Tibial artery (tissue), 4 donors: ENCODE results near the gene LRCH1.

Experiments used
- DNase-seq, 2 donors: peaks; one replicate each; pipeline ENCODE4 v3.0.0-alpha.2; 2019
- H3K27ac ChIP-seq, 2 donors: fragments of 200-600 bp; sonication (generic) in 1 of 2; 1 replicate in 1 of 2; 2 replicates in 1 of 2; pipeline ENCODE4 v1.5.1; 2018 to 2019; ENCODE audit warnings: mild to moderate bottlenecking in 1 of 2
- H3K27me3 ChIP-seq, 2 donors: fragments of 200-600 bp; sonication (generic) in 1 of 2; one replicate each; pipeline versions ENCODE4 v1.5.1 to v1.6.0; 2016 to 2019
- H3K36me3 ChIP-seq, 3 donors: fragments of 200-600 bp; sonication (generic) in 2 of 3; one replicate each; pipeline ENCODE4 v1.5.1; 2016 to 2019; ENCODE audit warnings: mild to moderate bottlenecking in 2 of 3
- H3K4me1 ChIP-seq, 4 donors: fragments of 200-600 bp; sonication (generic) in 2 of 4; 1 replicate in 3 of 4; 2 replicates in 1 of 4; pipeline ENCODE4 v1.5.1; 2016 to 2019
- H3K4me3 ChIP-seq, 2 donors: fragments of 200-600 bp; sonication (generic) in 1 of 2; 1 replicate in 1 of 2; 2 replicates in 1 of 2; pipeline ENCODE4 v1.5.1; 2018 to 2019; ENCODE audit warnings: mild to moderate bottlenecking in 2 of 2
- H3K9me3 ChIP-seq, 3 donors: fragments of 200-600 bp; sonication (generic) in 1 of 3; one replicate each; pipeline ENCODE4 v1.5.1; 2016 to 2019
- intact Hi-C: fragments of 100-400 bp; cut with DNase I; formaldehyde crosslinking; loops from one replicate; pipeline ENCODE4 v1.15.0; 2023; ENCODE audit warnings: low total_unique reads
- TF ChIP-seq, protein P1 (sequence below), 2 experiments: fragments of 200-600 bp in 1 of 2; fragments of 450-650 bp in 1 of 2; IDR thresholded peaks; one replicate each; pipeline ENCODE4 v1.5.1; 2017 to 2019; ENCODE audit warnings: antibody characterized with exemption in 2 of 2, mild to moderate bottlenecking in 1 of 2, moderate library complexity in 1 of 2

LRCH1 gene

DNA sequence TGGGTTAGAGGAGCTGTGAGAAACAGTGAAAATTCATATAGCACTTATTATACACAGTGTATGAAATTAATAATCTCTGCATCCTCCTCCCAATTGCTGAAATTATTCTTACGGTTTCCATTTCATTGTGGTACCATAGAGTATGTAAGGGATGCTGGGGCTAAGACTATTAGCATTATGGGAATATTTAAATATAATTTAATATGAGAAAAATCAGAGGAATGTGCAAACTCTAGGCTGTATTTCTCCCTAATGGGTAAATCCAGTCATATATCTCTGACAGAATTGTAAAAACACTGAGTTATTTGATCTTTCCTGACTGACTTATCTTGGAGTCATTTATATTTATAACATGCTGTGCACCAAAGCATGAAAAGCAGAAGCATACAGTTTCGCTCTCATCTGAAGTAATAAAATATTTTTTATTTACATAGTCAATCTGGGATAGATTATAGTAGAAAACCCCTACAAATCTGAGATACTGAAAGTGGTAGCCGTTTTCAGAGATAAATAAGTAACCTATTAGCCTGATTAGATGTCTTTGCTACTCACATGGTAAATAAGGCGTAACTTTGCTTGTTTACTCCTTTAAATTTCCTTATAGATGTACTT, 34.9 kb downstream of the LRCH1 start:
- H3K4me1 ChIP-seq: peaks cover 0 to 90% (median 39%) of the 10 kb centered on the region in 4 donors
- no peaks in the 10 kb centered on the region for H3K27me3 ChIP-seq
- H3K36me3 ChIP-seq: no peaks in the 10 kb centered on the region
- H3K4me3 ChIP-seq: no peak overlapping the region
- DNase-seq: no peak
- TF ChIP-seq, protein P1, sequence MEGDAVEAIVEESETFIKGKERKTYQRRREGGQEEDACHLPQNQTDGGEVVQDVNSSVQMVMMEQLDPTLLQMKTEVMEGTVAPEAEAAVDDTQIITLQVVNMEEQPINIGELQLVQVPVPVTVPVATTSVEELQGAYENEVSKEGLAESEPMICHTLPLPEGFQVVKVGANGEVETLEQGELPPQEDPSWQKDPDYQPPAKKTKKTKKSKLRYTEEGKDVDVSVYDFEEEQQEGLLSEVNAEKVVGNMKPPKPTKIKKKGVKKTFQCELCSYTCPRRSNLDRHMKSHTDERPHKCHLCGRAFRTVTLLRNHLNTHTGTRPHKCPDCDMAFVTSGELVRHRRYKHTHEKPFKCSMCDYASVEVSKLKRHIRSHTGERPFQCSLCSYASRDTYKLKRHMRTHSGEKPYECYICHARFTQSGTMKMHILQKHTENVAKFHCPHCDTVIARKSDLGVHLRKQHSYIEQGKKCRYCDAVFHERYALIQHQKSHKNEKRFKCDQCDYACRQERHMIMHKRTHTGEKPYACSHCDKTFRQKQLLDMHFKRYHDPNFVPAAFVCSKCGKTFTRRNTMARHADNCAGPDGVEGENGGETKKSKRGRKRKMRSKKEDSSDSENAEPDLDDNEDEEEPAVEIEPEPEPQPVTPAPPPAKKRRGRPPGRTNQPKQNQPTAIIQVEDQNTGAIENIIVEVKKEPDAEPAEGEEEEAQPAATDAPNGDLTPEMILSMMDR (IDR thresholded peaks at IDR 0.05): no peak
- no peaks in the 10 kb centered on the region for H3K9me3 ChIP-seq
- intact Hi-C loops: no loop called here
- peak overlapping the region; percentile 63 for H3K27ac ChIP-seq

DNA sequence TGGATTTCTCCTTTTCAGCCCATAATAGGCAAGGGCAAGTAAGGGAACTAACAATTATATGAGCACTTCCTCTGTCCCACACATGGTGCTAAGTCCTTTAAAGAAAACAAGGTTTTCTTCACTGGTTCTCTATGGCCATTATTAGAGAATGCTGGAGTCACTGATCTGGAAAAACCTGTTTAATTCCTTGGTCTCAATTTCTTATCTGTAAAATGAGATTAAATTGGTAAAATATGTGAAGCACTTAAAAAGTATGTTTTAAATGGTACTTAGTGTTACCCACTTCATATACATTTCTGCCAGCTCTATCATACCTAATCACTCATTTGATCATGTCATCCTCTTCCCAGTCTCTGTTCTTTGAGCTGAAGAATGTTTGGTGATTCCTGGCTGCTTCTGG, 39.4 kb downstream of the LRCH1 start:
- peaks cover 0 to 85% (median 47%) of the 10 kb centered on the region in 4 donors for H3K4me1 ChIP-seq

DNA sequence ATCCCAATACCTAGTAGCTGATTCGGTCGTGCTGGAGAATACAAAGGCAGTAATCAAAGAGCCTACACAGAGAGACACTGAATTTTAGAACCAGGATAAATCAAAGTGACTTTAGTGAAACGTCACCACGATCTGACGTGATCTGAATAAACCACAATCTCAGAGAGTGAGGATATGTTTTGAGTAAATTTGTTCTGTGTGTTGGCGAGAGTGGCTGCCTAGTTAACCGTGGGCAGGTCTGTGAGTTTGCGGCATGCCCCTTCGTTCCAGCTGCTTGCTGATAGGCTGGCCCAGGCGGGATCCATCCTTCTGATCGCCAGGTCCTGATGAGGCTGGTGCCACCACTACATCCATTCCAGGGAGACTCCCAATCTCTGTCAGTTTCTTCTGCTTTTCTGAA, 40.4 kb downstream of the LRCH1 start:
- Histone ChIP-seq H3K4me3 (no peak overlapping the region), H3K27ac (no peak overlapping the region), H3K36me3 (no peaks in the 10 kb centered on the region), H3K9me3 (no peaks in the 10 kb centered on the region), H3K4me1 (peaks cover 0 to 80% (median 49%) of the 10 kb centered on the region in 4 donors), H3K27me3 (no peaks in the 10 kb centered on the region)
- intact Hi-C loops: no loop called here
- TF ChIP-seq, protein P1 (IDR thresholded peaks at IDR 0.05): no peak
- DNase-seq: no peak

More for the DNA sequence above, 39.4 kb downstream of the LRCH1 start:
- DNase-seq: no peak
- no peak overlapping the region for H3K4me3 ChIP-seq
- H3K9me3 ChIP-seq: no peaks in the 10 kb centered on the region
- intact Hi-C loops: no loop called here
- no peaks in the 10 kb centered on the region for H3K27me3 ChIP-seq
- H3K27ac ChIP-seq: no peak overlapping the region
- TF ChIP-seq, protein P1 (IDR thresholded peaks at IDR 0.05): no peak
- H3K36me3 ChIP-seq: no peaks in the 10 kb centered on the region

DNA sequence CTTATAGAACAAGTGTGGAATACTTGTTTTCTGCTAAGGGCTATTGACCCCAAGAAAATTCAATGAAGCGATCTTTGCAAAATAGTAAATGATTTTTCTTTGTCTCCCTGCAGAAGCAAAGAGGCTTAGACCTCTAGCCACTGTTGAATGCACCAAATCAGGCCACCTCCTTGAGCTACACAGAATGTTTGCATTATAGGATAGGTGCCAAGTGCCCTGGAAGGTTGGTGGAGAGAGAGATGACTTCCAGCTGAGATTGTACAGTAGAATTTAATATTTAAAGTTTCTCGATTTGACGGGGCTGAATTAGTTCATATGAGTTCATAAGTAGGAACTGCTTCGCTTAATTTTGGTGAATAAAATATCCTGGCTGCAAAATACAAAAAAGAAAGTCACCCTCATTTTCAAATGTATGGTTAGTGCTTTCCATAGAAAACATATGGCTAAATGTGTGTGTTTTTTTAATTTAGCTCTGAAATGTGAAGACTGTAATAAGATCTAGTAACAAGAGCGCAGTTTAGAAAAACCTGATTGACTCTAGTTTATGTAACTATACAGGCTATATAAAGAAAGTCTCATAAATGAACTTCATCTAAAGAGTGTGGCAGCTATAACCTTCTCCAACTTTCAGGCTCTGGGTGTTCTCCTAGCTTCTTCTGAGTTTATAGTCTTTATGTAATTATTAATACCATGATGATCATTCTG, 41.6 kb downstream of the LRCH1 start:
- intact Hi-C loops: no loop called here
- Histone ChIP-seq H3K4me3 (no peak overlapping the region), H3K4me1 (peaks cover 0 to 76% (median 49%) of the 10 kb centered on the region in 4 donors), H3K27me3 (no peaks in the 10 kb centered on the region), H3K27ac (peak overlapping the region in 1 of 2 donors; percentile 58), H3K36me3 (no peaks in the 10 kb centered on the region), H3K9me3 (no peaks in the 10 kb centered on the region)
- TF ChIP-seq, protein P1 (IDR thresholded peaks at IDR 0.05): no peak
- DNase-seq: no peak

DNA sequence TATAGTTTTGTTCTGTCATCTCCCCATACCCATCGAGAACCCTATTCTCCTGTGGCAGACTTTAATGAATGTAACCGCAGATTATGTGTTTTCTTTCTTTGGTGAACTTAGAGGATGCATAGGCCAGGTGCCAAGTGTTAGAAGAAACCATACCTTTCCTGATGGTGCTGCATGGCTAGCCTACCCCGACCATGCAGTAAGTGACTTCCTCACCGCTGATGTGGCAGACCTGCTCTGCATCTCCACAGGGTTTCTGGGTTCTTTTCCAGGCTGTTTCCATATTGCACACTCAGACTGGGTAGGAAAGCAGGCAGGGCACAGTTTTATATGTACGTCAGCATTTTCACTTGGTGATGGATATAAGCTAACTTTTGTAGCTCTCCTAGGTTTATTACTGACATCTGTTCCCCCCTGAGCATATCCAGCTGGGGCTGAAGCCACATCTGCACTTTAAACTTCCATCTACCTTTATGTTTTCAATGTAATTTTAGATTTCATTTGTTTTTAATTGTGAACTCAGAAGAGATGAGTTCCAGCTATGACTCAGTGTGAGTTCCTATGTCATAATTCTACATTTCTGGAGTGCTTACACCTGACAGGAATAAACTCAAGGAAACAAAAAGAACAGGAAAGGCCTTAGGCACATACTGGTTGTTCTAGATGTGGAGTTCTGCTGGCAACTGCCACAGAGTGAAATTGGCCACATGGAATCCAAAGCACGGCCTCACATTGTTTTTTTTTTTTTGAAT, 42.3 kb downstream of the LRCH1 start:
- Histone ChIP-seq H3K27me3 (no peaks in the 10 kb centered on the region), H3K9me3 (no peaks in the 10 kb centered on the region), H3K4me3 (no peak overlapping the region), H3K27ac (peak overlapping the region; percentile 52 to 58), H3K4me1 (peaks cover 0 to 78% (median 50%) of the 10 kb centered on the region in 4 donors), H3K36me3 (no peaks in the 10 kb centered on the region)
- intact Hi-C loops: no loop called here
- no peak for DNase-seq
- TF ChIP-seq, protein P1 (IDR thresholded peaks at IDR 0.05): no peak
